Embryonic facial prominence (tissue), 1 donor: Measurements from ENCODE around the gene SMARCA2.

Experiments
- DNase-seq: peaks from one replicate; pipeline ENCODE4 v3.0.0-alpha.2; 2016; ENCODE audit errors: extremely low spot score

Gene SMARCA2

DNA sequence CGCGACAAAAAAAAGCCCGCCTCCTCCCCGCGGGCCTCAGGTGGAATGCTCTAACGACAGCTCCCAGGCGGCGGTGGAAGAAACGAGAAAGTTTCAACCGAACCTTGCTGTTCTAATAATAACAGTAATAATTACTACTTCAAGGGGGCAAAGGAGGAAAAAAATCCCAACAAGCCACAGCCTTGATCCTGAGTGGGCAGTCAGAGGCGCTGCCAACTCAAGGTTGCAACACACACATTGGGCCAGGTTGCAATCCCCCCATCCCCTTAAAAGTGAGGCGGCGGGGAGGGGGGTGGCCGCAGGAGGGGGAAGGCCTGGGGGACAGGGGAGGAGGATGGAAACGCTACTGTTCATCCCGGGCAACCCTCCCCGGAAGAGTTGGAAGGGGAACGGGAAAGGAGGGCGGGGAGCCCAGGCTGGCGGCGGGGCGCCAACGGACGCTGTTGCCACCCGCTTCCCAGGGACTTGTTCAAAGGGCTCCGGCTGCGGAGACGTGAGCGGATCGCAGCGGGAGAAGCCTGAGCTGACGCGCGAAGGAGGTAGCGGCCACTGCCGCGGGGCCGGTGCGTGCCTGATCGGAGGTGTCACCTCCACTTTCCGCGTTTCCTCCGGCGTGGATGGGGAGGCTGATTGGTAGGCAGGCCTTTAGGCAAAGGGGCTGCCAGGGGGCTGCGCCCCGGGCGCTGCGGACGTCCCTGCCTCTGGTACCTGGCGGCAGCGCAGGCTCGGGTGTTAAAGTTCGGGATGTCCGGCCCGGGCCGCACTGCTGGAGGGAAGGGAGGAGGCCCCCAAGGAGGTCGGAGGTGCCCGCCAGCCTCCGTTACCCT, 647 bp downstream of the SMARCA2 start:
- DNase-seq = peak; percentile 33

- DNase-seq = peak; percentile 83
Observed at GRCh38 chr9:2016408-2017330, 1.5 kb downstream of the SMARCA2 start.

DNA sequence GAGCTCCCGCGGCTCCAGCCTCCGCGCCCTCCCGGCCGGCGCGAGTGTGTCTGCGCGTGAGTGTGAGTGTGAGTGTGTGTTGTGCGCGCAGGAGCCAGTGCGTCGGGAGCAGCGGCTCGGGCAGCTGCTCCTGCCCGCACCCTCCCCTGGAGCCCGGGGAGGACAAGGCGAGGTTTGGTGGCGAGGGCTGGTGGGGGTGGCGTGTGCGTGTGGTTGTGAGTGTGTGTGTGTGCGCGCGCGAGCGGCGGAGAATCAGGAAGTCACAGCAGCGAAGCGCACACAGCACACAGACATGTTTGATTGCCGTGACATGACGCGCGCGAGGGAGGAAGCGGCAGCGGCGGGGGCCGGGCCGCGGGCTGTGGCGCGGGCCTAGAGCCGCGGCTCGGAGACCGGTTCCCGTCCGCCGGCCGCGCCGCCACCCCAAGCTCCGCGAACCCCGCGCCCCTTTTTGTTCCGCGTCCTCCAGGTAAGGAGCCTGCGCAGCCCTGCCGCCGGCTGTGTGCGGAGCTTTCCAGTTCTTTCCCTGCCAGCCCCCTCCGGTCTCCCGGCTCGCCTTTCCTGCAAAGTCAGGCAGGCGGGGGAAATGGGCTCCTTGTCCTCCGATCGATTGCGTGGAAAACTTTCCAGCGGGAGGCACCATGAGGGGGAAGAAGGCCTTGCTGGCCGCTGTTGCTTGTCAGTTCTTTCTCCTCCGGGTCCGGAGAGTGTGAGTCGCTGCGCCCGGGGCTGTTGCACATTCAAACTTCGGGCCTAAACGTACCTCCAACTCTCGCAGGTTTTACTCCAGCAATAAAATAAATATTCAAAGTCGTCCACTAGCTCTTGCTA, 2.4 kb downstream of the SMARCA2 start:
- DNase-seq = peak; percentile 47

DNA sequence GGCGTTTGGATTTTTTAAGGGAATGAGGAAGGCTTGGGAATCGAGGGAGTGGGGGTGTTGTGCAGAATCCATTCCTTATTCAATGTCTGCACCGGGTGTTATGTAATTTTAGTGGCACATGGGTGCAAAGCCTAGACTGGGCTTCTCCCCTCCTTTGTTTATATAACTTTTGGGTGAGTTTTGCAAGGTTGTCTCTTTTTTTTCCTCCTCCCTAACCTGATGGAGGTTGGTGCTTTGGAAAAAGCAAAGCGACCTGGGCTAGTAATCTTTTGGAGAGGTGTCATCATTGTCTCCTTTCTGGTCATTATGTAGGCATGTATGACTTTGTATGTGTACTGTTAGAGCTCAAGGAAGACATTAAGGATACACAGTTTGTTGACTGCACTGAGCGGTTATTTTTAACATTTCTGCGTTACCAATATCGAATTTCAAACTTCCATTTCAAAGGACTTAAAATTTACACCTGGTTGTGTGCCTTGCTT, 3.1 kb downstream of the SMARCA2 start:
- DNase-seq = no peak

- DNase-seq = no peak
Observed at GRCh38 chr9:2018764-2019558, 3.8 kb downstream of the SMARCA2 start.

GRCh38 chr9:2019723-2020122, 4.6 kb downstream of the SMARCA2 start:
- DNase-seq = no peak

DNA sequence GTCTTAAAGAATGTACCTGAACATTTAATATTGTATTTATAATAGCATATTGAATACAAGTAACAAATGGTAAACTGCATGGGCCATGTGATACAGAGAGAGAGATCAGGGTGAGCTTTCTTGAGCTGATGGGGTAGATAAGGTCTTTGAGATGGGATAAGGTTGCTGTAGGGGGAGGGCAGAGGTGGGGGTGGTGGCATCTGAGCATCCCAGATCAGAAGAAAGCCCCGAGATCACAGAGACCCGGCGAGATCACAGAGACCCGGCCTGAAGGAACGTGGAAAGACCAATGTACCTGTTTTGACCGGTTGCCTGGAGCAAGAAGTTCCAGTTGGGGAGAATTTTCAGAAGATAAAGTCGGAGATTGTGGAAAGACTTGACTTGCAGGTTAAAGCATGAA, 6.6 kb downstream of the SMARCA2 start:
- DNase-seq = no peak

GRCh38 chr9:2022560-2022959, 7.4 kb downstream of the SMARCA2 start:
- DNase-seq = no peak

- DNase-seq = no peak
Observed at GRCh38 chr9:2023042-2023441, 7.9 kb downstream of the SMARCA2 start.

DNA sequence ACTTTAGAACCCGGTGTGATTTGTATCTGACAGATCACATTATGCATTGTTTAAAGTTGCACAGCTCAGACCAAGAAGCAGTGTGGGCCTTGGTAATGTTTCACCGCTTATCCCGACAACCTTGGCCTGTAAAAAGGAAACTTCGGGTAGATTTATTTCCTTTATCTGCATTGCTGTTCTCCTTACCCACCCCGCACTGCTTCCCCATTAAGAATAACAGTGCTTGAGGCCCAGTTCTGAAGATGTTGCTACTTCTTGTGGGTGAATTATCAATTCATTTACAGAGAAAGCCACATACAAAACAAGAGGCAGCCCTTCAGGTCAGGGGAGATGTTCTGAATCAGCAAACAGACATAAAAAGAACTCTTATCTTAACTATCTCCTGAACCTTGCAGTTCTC, 8.4 kb downstream of the SMARCA2 start:
- no peak for DNase-seq

DNA sequence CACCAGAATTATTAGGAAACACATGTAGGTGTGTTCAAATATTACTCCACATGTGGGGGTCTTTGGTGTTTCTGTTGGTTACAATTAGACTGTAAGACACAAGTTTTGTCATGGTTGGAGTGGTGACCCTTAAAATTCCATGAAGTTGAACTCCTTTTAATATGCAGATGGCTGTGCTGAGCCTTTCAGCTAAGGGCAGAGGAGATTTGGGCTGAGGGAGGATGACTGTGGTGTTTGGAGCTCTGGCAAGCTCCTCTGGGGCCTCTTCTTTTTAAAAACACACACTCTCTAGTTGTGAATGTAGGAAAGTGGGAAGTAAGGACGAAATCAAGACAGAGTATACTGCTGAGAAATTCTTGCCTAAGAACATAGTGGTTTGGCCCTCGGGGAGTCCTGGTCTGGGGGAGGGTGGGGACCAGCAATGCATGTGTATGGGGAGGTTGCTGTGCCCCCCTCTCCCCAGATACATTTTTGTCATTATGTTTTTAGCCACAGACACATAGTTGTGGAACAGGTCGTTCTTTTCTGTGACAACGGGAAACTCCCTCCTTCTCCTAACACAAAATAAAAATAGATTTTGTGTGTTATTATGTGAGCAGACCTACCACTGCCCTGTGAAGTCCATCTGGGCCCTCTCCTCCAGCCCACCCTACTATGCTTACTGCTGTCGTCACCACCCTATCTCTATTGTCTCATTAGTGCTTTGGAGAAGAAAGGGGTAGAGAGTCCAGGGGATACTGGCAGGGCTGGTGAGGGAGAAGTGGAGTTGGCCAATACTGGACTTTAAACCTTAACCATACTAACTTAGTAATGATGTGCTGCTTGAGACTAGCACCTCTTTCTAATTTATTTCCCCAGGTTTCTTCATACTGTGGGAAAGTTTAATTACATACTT, 10.0 kb downstream of the SMARCA2 start:
- no peak for DNase-seq

- no peak for DNase-seq
Observed at GRCh38 chr9:2026220-2026997, 11.3 kb downstream of the SMARCA2 start.

DNA sequence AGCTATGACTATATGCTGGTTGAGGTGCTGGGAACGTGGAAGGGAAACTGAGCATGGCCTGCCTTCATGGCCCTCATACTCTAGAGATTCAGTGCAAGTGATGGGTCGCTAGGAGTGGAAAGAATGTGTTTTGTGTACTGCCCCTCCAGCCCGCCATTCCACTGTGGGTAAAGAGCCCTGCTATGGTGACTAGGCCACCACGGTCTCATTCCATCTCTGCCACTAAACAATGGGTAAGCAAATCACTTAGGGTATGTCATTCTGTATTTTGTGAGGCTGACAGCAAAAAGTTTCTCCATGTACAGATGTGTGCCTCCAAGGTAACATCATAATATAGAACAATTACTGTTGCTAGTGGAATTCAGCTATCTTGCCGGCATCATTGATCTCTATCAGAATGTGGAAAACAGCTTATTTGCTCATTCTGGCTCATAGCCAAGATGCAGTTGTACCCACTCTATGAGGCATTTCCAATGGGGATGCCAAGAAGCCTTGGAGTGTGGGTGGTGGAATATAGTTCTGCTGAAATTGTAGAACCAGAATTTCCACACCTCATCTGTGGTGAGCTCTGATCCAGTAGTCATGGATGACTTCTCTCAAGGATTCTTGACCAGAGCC, 12.5 kb downstream of the SMARCA2 start:
- no peak for DNase-seq

DNA sequence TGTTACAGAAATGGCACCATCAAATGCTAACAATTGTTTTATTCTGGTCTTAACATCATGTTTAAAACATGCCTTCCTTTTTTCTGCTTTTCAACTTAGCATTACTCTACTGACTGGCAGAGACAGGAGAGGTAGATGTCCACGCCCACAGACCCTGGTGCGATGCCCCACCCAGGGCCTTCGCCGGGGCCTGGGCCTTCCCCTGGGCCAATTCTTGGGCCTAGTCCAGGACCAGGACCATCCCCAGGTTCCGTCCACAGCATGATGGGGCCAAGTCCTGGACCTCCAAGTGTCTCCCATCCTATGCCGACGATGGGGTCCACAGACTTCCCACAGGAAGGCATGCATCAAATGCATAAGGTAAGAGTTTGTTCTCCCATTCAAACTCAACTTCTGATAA, 13.7 kb downstream of the SMARCA2 start:
- DNase-seq = no peak

DNA sequence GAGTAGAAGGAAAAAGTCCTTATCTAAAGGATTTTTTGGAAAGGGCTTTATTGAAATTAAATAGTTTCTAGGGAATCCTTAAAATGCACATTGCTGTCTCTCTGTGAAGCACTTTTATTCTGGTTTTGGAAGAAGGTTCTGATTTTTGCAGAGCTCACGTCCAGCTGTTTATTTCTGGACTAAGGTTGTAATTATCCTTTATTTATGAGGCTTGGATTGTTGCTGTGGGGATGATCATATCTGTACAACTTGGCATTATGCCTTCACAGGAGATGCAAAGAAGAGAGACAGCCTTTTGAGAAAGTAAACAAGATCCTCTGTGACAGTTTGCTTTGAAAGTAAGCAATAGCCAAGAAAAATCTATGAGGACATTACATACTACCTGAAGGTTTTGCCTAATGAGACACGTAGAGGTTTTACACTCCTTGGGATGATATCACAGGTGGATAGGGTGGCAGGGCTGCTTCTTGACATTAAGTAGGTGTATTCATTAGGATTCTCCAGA, 14.6 kb downstream of the SMARCA2 start:
- DNase-seq = no peak

GRCh38 chr9:2032234-2032633, 17.1 kb downstream of the SMARCA2 start:
- no peak for DNase-seq

DNA sequence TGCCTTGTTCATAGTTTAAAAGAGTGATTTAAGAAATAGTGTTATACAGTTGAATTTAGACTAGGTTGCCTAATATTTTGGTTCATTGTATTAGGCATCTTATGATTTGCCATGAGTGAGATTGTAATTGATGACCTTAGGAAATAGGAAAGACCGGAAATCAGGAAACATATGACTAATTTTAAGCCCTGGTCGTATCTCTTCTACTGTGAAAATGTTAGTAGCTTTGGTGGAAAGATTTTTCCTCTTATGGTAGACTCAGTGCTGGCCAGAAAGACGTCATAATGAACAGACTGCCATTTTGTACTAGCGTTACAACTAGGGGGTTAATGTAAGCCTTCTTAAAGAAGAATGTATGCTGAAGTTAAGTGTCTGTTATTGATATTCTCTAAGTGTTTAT, 21.7 kb downstream of the SMARCA2 start:
- DNase-seq = no peak
